Left renal cortex interstitium (tissue), 4 donors: ENCODE data around the gene MAP3K12. TPM values are rescaled to one million over a fixed set of nuclear protein-coding genes. Genes with fewer than 3 reads are reported as not detected.

ENCODE experiments used
- DNase-seq, 4 donors: peaks; one replicate each; pipeline ENCODE4 v3.0.0-alpha.2; 2013; ENCODE audit warnings: low read depth in 4 of 4, low spot score in 2 of 4, missing footprints in 1 of 4
- polyA plus RNA-seq, 4 donors: library from polyadenylated mRNA; unstranded; fragments of 120-200 nt; gene quantifications; one replicate each; pipeline ENCODE4 v1.2.1, GENCODE V29; 2013; ENCODE audit not compliant: insufficient read length in 4 of 4

Gene MAP3K12
- polyA plus RNA-seq, 4 donors = 17.6 to 37.8 (median 28.6) TPM

DNA sequence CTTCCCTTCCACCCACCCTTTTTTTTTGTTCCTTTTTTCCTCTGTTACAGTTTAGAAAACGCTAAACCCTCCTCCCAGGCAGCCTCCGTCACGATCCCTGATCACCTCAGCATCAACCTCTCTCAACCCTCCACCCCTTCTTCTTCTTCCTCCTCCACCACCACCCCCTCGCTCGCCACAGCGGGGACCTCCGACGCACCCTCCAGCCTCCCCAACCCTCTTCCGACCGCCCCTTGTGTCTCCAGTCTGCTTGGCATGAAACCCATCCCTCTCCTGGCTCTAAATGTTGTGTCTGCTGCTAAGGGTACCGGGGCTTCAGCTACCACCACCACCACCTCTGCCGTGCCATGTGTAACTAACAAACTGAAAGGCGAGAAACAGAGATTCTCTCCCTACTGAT, 24.4 kb downstream of the MAP3K12 start:
- no peak for DNase-seq

DNA sequence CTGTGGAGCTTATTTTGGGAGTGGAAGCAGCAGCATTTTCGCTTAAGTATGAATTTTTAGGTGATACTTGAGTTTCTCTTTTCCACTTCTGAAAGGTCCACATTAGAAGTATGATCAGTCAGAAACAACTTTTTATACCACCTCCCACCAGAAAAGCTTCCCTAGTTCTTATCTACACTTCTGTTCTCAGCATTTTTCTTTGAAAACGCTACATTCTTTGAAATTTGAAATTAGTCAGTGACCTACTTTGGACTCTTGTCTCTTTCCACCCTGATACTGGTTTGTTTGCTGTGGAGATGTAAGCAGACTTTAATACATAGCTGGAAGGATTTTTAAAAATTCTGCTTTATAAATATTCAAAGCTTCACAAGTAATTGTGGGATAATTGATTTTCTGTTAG, 25.2 kb downstream of the MAP3K12 start:
- no peak for DNase-seq

DNA sequence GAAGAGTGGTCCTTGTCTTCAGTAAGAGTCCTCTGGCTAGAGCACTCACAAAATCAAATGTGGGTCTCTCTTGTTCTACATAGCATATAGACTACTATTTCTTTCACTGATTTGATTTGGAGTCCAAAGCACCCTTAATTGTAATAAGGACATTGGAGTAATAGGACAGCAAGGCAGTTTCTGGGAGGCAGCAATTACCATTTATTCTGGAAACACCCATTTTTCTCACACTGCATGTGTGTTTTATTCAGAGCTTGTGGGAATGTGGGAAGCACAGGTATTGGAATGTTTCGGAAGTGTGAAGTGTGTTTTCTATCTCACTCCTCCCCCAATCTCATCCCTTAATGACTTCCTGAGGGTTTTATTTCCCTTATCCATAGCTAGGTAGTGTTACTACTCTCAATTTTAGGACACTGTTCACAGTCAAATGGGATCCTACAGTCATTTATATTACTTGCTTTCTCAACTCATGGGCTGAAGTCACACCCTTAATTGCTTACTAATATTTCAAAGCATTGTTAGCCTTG, 27.1 kb downstream of the MAP3K12 start:
- DNase-seq = no peak

DNA sequence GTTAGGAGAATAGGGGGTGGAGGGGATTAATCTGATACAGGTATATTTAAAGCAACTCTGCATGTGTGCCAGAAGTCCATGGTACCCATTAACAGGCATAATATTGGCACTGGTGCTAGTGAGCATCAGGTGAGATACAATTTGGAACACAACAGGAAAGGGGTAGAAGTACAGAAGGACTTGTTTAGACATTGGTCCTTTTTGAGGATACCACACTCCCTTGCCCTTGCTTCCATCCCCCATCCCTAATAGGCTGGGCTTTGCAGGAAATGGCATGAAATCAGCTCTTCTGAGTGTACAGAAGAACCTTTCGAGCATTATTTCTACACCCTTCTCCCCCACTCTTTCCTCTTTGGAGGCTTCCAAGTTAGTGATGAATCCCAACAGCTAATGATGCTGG, 31.0 kb downstream of the MAP3K12 start:
- DNase-seq = no peak

DNA sequence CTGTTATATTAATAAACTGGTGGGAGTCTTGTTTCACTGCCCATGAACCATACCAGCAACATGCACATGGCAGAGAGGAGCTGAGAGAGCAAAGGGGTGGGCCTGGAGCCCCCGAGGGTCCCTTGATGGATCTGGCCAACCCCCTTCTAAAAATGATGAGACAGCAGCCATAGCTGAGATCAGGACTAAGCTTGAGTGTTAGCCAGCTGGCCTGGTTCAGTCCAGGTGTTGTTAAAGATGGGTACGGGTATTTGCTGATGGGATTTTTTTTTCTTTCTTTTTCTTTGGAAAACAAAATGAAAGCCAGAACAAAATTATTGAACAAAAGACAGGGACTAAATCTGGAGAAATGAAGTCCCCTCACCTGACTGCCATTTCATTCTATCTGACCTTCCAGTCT, 31.4 kb downstream of the MAP3K12 start:
- no peak for DNase-seq

DNA sequence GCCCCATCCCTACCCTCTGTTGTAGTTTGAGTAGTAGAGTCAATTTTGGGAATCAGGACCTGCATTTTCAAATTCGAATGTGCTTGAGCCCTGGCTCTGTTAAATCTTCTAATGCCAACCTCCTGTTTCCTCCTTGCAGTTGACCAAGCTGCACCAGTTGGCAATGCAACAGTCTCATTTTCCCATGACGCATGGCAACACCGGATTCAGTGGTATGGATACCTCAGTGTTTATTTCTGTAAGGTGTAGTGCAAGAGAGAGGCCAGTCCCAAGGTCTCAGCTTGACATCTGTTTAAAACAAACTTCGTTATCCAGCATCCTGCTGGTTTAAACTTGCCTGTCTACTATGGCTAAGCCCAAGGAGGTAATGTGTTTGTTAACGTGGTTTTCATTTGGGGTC, 32.2 kb downstream of the MAP3K12 start:
- no peak for DNase-seq

DNA sequence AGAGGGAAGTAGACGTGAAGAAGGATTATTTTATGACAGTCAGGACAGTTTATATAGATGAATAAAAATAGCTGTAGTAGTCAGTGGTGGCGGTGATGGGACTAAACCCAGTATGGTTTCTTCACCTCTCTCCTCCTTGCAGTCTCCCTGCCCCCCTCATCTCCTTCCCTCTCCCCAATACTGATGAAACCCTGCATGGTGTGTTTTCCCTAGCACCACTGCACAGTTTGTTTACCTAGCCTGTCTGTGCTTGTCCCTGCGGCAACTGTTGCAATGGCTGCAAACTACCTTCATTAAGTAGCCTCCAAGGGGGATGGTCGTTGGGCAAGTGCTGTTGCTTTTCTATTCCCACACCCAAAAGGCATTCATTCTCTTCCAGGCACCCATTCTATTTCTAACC, 32.6 kb downstream of the MAP3K12 start:
- DNase-seq = no peak

DNA sequence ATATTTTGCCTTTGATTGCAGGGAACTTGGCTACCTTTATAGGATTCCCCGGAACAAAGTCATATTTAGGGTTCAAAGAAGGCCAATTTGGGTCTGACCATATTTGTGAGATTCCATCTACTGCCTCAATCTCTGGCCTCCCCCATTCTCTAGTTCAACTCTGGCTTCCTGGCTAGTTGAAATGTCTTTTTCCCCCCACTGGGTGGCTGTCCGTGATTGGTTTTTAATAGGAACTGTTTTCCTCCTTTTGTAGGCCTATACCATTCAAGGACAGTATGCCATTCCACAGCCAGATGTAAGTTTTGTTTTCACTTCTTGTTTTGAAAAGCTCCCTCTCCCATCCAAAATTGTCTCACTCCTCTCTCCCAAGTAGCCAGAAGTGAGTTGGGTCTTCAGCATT, 33.6 kb downstream of the MAP3K12 start:
- DNase-seq = no peak

DNA sequence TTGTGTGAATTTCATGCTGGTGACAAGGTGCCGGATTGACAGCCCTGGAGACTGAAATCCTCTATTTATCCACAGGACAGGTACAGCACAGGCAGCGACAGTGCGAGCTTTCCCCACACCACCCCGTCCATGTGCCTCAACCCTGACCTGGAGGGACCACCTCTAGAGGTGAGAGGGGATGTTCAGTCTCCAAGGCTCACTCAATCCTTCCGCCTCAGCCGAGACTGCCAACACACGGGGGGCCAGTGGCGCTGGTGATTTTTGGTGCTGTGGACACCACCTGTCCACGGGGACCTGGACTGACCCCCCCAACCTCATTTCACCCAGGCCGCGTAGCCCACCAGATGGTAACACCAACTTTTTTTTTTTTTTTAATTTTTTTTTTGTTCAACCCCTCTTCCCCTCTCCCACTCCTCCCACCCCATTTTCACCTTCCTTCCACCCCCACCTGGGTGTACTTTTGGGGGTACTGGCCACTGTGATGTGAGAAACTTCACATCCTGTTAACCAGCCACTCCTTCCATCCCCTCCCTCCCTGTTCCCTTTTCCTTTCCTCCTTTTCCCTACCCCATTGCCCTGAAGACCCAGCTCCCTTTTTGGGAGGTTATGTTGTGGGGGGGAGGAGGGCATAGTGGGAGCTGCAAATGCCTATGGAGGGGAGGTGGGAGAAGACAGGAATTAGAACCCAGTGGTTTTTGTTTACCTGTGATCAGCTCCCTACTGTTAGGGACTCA, 34.4 kb downstream of the MAP3K12 start:
- DNase-seq = no peak

DNA sequence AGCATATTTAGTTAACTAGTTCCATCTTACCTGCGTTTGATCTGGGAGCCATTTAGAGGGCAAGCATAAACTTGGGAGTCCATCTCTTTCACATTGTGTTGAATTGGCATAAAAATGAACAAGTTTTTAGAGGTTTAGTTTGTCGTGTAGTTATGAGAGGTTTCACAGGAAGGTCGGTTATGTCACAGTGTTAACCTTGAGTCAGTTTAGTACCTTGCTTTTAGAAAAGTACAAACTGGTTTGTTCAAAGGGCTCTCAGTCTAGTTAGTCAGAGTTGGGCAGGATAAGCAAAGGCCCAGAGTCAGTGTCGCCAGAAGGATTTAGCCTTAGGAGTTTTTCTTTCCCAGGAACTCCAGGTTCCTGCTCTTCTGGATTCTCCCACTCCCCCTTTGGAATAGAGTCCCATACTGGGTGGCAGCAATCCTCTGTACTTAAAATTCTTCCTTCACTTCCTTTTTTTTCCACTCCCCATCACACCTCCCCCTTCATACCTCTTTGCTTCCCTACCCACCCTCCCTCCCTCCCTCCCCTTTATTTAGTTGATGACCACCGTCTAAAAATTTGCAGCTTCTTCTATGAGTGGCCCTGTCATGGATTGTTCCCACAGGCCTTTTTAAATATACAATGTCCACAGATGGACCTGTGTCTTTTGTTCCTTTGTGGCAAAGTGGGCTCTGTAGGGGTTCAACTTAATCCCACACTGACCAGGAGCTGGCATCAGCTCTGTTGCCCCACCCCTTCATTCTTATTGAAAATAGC, 35.3 kb downstream of the MAP3K12 start:
- DNase-seq = no peak

DNA sequence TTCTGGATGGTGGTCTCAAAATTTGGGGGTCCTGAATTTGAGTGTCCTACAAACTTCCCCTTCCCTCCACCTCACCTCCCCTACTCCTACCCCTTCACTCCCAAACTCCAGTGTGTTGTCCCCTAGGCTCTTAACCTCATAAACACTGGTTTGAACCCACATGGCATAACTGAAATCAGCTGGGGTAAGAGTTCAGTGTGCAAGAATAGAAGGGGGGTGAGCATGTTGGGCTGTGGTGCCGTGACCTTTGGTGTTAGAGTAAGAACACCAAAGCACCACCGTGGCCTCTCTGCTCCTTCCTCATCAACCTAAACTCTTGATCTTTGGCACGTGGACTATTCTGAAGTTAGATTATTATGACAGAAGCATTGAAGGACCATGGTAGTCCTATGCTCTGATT, 36.3 kb downstream of the MAP3K12 start:
- DNase-seq = no peak

DNA sequence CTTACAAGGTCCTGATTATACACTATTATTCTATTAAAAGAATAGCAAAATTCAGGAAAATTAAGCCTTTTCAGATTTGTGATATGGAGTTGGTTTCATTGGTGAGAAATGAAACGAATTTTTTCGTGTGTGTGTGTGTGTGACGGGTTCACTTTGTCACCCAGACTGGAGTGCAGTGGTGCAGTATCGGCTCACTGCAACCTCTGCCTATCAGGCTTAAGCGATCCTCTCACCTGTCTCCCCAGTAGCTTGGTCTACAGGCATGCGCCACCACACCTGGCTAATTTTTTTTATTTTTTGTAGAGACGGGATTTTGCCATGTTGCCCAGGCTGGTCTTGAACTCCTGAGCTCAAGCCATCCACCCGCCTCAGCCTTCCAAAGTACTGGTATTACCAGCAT, 37.7 kb downstream of the MAP3K12 start:
- no peak for DNase-seq

DNA sequence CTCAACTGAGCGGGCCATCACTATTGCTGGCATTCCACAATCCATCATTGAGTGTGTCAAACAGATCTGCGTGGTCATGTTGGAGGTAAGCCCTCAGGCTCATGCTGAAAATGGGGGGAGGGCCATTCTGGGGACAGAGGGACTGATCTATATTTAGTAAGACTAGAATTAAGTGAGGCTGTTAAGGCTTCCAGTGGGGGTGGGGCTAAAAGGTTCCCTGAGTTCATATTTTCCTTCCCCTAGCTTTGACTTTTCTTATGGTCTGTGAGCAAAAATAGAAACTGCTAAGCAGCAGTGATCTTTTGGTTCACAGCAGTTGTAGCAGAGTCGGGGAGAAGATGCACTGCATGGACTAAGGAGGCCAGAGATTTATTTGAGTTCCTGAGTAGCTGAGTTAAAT, 38.2 kb downstream of the MAP3K12 start:
- no peak for DNase-seq

DNA sequence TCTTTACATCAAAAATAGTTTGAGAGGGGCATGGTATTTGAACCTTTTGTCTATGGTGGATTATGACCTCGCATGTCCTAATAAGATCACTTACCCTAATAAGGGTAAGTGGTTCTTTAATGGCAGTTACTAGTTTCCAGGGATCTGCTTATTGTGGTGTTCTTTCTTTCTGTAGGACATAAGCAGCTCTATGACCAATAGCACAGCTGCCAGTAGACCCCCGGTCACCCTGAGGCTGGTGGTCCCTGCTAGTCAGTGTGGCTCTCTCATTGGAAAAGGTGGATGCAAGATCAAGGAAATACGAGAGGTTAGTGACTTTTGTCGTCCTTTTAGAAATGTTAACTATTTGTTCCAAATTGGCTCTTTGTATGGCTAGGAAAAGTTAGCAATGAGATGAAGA, 40.2 kb downstream of the MAP3K12 start:
- DNase-seq = no peak

DNA sequence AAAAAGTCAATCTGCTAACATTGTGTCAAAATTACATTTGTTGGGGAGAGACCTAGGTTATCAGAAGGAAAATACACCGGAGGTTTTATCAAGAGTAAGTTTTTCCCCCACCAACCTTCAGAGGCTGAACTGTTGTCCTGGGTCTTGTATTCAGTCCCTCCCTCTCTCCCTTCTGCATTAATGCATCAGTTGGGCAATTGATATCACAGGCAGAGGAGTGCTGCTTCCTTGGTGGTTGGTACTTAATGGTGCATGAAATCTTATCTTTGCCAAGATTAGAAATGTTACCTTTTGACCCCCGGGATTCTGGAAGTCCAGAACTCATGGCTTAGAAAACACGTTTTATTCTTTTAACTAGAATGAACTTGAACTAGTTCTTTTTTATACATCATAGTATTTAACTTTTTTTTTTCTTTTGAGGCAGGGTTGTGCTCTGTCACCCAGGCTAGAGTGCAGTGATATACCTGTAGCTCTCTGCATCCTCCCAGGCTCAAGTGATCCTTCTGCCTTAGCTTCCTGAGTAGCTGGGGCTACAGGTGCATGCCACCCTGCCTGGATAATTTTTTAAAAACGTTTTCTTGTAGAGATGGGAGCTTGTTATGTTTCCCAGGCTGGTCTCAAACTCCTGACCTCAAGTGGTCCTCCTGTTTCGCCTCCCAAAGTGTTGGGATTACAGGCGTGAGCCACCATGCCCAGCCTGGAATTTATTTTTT, 42.4 kb downstream of the MAP3K12 start:
- no peak for DNase-seq

DNA sequence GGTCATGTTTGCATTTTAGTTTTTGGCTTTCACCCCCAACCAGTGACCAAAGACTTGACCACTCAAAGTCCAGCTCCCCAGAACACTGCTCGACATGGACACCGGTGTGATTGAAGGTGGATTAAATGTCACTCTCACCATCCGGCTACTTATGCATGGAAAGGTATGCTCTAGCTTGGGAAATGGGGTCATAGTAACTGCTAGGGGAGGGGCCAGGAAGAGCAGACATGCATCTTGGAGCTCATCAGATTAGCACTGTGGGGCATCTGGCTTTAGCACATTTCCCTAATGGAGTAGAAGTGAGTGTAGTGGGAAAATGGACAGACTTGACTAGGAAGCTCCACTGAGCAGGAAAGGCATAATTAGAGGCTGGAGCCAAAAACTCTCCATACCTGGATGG, 44.6 kb downstream of the MAP3K12 start:
- no peak for DNase-seq

DNA sequence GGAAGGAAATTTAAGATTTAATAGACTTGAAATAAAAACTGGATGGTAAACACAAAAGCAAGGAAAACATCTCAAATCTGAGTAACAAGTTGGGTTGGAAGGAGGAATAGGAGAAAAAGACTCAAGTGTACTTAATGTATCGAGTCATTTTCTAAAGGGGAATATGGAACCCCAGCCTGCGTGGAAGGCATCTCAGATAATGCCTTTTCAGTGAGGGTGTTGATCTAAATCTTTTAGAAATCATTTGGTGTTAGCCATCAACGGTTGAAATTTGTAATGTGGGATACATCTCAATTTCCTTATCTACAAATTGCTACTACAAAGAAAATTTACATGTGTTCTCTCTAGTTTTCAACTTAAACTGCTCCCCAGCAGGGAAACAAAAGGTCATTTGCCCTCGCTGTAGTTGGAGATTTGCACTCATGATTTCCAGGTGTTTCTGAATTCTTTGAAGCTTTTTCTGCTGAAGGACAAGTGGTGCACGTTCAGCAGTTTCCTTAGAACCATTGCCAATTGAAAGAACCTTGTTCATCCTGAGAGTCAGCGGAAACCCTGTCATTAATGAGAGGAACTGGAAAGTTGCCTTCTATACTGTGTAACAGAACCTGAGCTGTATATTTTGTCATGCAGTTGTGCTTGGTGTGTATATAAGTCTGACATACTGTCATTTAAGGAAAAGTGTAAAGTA, 45.2 kb downstream of the MAP3K12 start:
- no peak for DNase-seq

DNA sequence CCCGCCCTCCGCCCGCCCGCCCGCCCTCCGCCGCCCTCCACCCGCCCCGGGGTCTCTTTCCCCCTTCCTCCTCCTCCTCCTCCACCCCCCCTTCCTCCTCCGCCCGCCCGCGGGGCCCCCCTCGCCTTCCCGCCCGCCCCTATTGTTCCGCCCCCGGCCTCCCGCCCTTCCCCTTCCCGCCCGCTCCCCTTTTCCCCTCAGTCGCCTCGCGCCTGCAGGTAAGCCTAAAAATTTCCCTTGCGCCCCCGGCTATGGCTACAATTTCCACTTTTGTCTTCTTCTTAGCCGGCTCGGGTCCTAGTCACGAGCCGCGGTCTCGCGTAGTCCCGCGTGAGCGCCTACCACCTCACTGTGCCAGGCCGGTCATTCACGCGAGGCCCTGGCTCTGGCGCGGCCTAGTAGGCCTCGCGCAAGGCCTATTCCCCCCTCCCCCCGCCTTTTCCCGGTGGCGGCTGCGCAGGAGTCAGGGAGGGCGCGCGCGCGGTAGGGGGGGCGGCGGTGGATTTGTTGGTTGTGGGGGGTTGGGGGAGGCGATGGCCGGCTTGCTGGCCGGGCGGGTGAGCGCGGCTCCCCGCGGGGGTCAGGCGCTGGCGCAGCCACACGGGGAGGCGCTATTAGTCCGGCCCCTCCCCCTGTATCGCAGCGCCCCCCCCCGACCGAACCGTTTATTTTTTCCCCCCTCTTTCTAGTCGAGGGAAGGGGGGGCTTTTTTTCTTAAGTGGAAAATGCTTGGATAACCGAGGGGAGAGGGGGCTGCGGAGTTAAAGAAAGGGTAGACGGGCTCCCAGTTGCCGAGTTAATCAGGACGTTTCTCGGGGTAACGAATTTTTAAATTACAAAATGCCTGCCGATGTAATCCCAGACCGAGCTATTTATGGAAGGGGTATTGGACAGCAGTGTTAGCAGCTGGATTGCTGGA, 46.8 kb downstream of the MAP3K12 start:
- peak; percentile 67 to 75 (median 74) for DNase-seq

DNA sequence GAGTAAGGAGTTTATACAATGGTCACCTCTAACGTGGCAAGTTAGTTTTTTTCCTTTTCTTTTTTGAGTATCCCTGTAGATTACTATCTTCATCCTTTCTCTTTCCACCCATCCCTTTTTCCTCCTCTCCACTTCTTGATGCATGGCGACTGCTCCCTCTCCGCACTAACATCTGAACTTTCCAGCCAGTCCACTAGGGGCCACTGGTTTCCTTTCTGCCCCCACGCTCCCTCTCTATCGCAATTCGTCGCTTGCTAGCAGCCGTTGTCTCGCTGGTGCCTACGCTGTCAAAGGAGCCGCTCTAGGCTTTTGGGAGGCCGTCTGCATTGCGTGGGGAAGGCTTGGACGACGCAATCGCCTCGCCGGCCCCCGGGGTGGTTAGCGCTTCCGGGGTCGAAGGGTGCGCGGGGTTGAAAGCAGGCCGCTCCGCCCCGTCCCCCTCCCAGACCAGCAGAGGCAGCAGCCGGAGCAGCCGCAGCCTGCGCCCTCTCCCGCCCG, 47.5 kb downstream of the MAP3K12 start, which contains the start of gene PCBP2:
PCBP2 (plus strand) TSS at position 442 of the 498 bp plus-strand sequence. CDS start 2,699 bp downstream, outside the sequence.
- DNase-seq = peak; percentile 87 to 97 (median 94)
